IMR-90 (cell line): ENCODE results near the gene TLK2.
"Not testable (repeated sequence)": the region's sequence is repeated elsewhere in the genome, so short reads cannot be mapped to it uniquely, and the experiment has no call there.

Source experiments
- BHLHE40 ChIP-seq: fragments of 150-350 bp; IDR thresholded peaks from 2 replicates; pipeline ENCODE4 v1.6.1; 2016; ENCODE audit warnings: mild to moderate bottlenecking, low read depth, low read length
- CEBPB ChIP-seq: IDR thresholded peaks from 2 replicates; pipeline ENCODE4 v1.6.1; 2012; ENCODE audit warnings: low read depth, low read length, improper control_type of control experiment
- CTCF ChIP-seq: conservative IDR thresholded peaks from 2 replicates; pipeline ENCODE4 v1.5.1; 2012; ENCODE audit warnings: mild to moderate bottlenecking, low read depth, low read length, improper control_type of control experiment
- FOS ChIP-seq: fragments of 150-350 bp; IDR thresholded peaks from 2 replicates; pipeline ENCODE4 v1.6.1; 2016; ENCODE audit warnings: low read depth, low read length
- MAFK ChIP-seq: IDR thresholded peaks from 2 replicates; pipeline ENCODE4 v1.6.1; 2012; ENCODE audit warnings: low read depth, low read length, improper control_type of control experiment
- MAZ ChIP-seq: IDR thresholded peaks from 2 replicates; pipeline ENCODE4 v1.6.1; 2012; ENCODE audit warnings: low read depth, mild to moderate bottlenecking, low read length, improper control_type of control experiment, moderate library complexity, borderline replicate concordance
- MXI1 ChIP-seq: IDR thresholded peaks from 2 replicates; pipeline ENCODE4 v1.6.1; 2012; ENCODE audit warnings: low read depth, mild to moderate bottlenecking, low read length, moderate library complexity, borderline replicate concordance
- POLR2A ChIP-seq: IDR thresholded peaks from 2 replicates; pipeline ENCODE4 v1.6.1; 2012; ENCODE audit warnings: mild to moderate bottlenecking, low read depth, low read length
- RAD21 ChIP-seq: IDR thresholded peaks from 2 replicates; pipeline ENCODE4 v1.6.1; 2012; ENCODE audit warnings: low read length, improper control_type of control experiment
- SMC3 ChIP-seq: fragments of 150-350 bp; IDR thresholded peaks from 2 replicates; pipeline ENCODE4 v1.6.1; 2016; ENCODE audit warnings: low read depth, mild to moderate bottlenecking, antibody characterized with exemption, low read length, moderate library complexity

DNA sequence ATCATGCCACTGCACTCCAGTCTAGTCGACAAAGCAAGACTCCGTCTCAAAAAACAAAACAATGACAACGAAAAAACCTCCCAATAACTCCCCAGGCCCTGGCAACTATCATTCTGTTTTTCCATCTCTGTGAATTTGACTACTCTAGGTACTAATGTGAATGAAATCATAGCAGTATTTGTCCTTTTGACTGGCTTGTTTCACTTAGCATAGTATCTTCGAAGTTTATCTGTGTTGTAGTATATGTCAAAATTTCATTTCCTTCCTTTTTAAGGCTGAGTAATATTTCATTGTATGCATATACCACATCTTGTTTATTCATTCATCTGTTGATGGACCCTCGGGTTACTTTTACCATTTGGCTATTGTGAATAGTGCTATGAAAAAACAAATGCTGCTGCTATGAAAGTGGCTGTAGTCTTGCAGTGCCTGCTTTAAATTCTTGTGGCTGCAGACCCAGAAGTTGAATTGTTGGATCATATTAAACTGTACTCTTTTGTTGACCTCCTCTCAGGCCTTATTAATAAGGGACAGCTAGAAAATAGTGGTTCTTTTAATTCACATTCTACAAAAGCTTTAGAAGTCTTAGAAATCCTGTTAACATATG is 14.5 kb downstream of the TLK2 start:
- TF ChIP-seq CTCF, POLR2A, MXI1, MAFK, CEBPB, FOS, MAZ, RAD21, SMC3, BHLHE40: not testable (repeated sequence)
